ENCODE measurements around the gene TPRX2.
"Not testable (repeated sequence)": the region's sequence is repeated elsewhere in the genome, so short reads cannot be mapped to it uniquely, and the experiment has no call there.

The TPRX2 gene

DNA sequence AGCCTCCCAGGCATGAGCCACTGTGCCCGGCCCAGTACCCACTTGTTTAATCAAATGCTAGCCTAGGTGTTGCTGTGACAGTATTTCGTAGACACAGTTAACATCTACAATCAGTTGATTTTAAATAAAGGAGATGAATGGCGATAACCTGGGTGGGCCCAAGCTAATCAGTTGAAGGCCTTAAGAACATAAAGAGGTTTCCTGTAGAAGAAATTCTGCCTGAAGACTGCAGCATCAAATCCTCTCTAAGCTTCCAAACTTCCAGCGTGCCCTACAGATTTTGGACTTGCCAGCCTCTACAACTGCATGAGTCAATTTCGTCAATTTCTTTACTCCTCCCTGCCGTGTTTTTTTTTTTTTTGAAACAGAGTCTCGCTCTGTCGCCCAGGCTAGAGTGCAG, 40.3 kb downstream of the TPRX2 start:
- Histone ChIP-seq H3K36me3 (ENCODE audit: control insufficient read depth in 5 of 5, insufficient read depth in 5 of 5, low read length in 5 of 5) (no peaks in the 10 kb centered on the region), H3K4me1 (ENCODE audit: control insufficient read depth in 5 of 5, insufficient read depth in 5 of 5, low read length in 5 of 5) (peaks cover 0 to 11% (median 3%) of the 10 kb centered on the region in 5 donors), H3K27ac (ENCODE audit: low read depth, low read length) (no peak overlapping the region), H3K4me3 (ENCODE audit: low read depth in 1 of 5, low read length in 5 of 5) (no peak overlapping the region), H3K9ac (ENCODE audit: low read length in 5 of 5) (no peak overlapping the region), H3K27me3 (ENCODE audit: control insufficient read depth in 5 of 5, insufficient read depth in 4 of 5, low read length in 5 of 5) (peaks cover 0 to 5% (median 0%) of the 10 kb centered on the region in 5 donors), H3K9me3 (ENCODE audit: control insufficient read depth in 5 of 5, low read length in 5 of 5) (peaks cover 0 to 8% (median 6%) of the 10 kb centered on the region in 5 donors)

DNA sequence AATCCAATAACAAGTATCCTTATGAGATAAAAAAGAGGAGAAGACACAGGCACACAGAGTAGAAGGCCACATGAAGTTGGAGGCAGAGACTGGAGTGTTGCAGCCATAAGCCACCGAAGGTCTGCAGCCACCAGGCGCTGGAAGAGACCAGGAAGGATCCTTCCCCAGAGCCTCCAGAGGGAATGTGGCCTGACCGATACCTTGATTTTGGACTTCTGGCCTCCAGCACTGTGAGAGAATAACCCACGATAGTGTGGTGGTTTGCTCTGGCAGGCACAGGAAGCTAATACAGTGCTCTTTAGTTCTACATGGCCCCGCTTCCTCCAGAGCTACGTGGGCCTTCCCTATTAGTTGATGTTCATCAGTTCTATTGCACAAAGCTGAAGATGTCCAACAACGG, 42.3 kb downstream of the TPRX2 start:
- no peaks in the 10 kb centered on the region for H3K36me3 ChIP-seq (ENCODE audit: control insufficient read depth in 5 of 5, insufficient read depth in 5 of 5, low read length in 5 of 5)
- no peak overlapping the region for H3K27ac ChIP-seq (ENCODE audit: low read depth, low read length)
- no peak overlapping the region for H3K4me3 ChIP-seq (ENCODE audit: low read depth in 1 of 5, low read length in 5 of 5)
- H3K9me3 ChIP-seq (ENCODE audit: control insufficient read depth in 5 of 5, low read length in 5 of 5), result peaks cover 0 to 2% (median under 1%) of the 10 kb centered on the region in 5 donors
- no peaks in the 10 kb centered on the region for H3K4me1 ChIP-seq (ENCODE audit: control insufficient read depth in 5 of 5, insufficient read depth in 5 of 5, low read length in 5 of 5)
- no peak overlapping the region for H3K9ac ChIP-seq (ENCODE audit: low read length in 5 of 5)
- peaks cover 0 to 5% (median 0%) of the 10 kb centered on the region in 5 donors for H3K27me3 ChIP-seq (ENCODE audit: control insufficient read depth in 5 of 5, insufficient read depth in 4 of 5, low read length in 5 of 5)

DNA sequence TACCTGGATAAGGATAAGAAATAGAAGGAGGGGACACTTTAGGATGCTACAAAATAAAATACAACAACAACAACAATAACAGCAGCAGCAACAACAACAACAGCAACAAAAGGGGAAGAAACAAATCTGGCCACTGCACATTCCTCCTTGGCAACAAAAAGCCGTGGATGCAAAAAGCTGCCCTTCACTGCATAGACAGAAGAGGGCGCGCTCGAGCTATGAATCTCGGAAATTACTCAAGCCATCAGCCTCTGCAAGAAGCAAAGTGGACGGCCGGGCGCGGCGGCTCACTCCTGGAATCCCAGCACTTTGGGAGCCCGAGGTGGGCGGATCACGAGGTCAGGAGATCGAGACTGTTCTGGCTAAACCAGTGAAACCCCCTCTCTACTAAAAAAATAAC, 50.3 kb downstream of the TPRX2 start:
- H3K4me3 ChIP-seq (ENCODE audit: low read depth in 1 of 5, low read length in 5 of 5); H3K9me3 ChIP-seq (ENCODE audit: control insufficient read depth in 5 of 5, low read length in 5 of 5); H3K27me3 ChIP-seq (ENCODE audit: control insufficient read depth in 5 of 5, insufficient read depth in 4 of 5, low read length in 5 of 5); H3K9ac ChIP-seq (ENCODE audit: low read length in 5 of 5); H3K36me3 ChIP-seq (ENCODE audit: control insufficient read depth in 5 of 5, insufficient read depth in 5 of 5, low read length in 5 of 5); H3K4me1 ChIP-seq (ENCODE audit: control insufficient read depth in 5 of 5, insufficient read depth in 5 of 5, low read length in 5 of 5); H3K27ac ChIP-seq (ENCODE audit: low read depth, low read length): not testable (repeated sequence)

DNA sequence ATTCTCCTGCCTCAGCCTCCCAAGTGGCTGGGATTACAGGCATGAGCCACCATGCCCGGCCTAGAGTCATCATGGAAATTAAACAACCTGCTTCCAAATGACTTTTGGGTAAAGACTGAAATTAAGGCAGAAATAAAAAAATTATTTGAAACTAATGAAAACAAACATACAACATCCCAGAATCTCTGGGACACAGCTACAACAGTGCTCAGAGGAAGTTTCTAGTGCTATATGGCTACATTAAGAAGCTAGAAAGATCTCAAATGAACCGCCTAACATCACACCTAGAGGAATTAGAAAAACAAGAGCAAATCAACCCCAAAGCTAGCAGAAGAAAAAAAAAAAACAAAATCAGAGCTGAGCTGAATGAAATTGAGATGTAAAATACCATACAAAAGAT, 51.2 kb downstream of the TPRX2 start:
- H3K36me3 ChIP-seq (ENCODE audit: control insufficient read depth in 5 of 5, insufficient read depth in 5 of 5, low read length in 5 of 5); H3K9me3 ChIP-seq (ENCODE audit: control insufficient read depth in 5 of 5, low read length in 5 of 5); H3K4me1 ChIP-seq (ENCODE audit: control insufficient read depth in 5 of 5, insufficient read depth in 5 of 5, low read length in 5 of 5); H3K9ac ChIP-seq (ENCODE audit: low read length in 5 of 5); H3K27ac ChIP-seq (ENCODE audit: low read depth, low read length); H3K27me3 ChIP-seq (ENCODE audit: control insufficient read depth in 5 of 5, insufficient read depth in 4 of 5, low read length in 5 of 5); H3K4me3 ChIP-seq (ENCODE audit: low read depth in 1 of 5, low read length in 5 of 5): not testable (repeated sequence)

Data from subcutaneous abdominal adipose tissue (tissue), 5 donors.